HEK293 (cell line): Measurements from ENCODE around the gene ITGA4.

Experiments
- CTCF ChIA-PET: fragments of 350-600 bp; formaldehyde crosslinking; extraction: SDS; loops from one replicate; lab custom pipeline; 2021; ENCODE audit warnings: antibody characterized with exemption; lab: Yijun Ruan, JAX
- POLR2A ChIA-PET: fragments of 300-600 bp; formaldehyde crosslinking; extraction: SDS; loops from one replicate; lab custom pipeline; 2020; ENCODE audit warnings: antibody characterized with exemption, inconsistent platforms; lab: Yijun Ruan, JAX
- H3K27ac ChIP-seq: fragments of 200-500 bp; sonication (Bioruptor generic); 2 replicates; pipeline ENCODE4 v1.5.1; 2014; ENCODE audit warnings: low read depth, low read length, control low read depth, inconsistent platforms; ENCODE audit errors: extremely low read depth
- H3K36me3 ChIP-seq, 2 experiments: fragments of 200-500 bp in 1 of 2; sonication (Bioruptor generic) in 1 of 2; 1 replicate in 1 of 2; 2 replicates in 1 of 2; pipeline ENCODE4 v1.5.1; 2014 to 2017; ENCODE audit warnings: inconsistent platforms in 2 of 2, low read length in 2 of 2; ENCODE audit not compliant: control insufficient read depth in 2 of 2, insufficient read depth in 1 of 2
- H3K4me1 ChIP-seq: fragments of 200-500 bp; sonication (Bioruptor generic); 2 replicates; pipeline ENCODE4 v1.5.1; 2014; ENCODE audit warnings: mild to moderate bottlenecking, low read length, inconsistent platforms; ENCODE audit not compliant: control insufficient read depth, insufficient read depth
- H3K4me3 ChIP-seq: 2 replicates; pipeline ENCODE4 v1.5.1; 2011; ENCODE audit warnings: low read depth, mild to moderate bottlenecking, control low read depth, low read length, moderate library complexity
- H3K9me3 ChIP-seq: fragments of 200-500 bp; sonication (Bioruptor generic); 2 replicates; pipeline ENCODE4 v1.5.1; 2014; ENCODE audit warnings: low read depth, low read length, inconsistent platforms; ENCODE audit not compliant: control insufficient read depth, insufficient read depth
- EGR2 ChIP-seq: fragments of 450-650 bp; formaldehyde crosslinking; IDR thresholded peaks from 2 replicates; pipeline ENCODE4 v1.5.1; 2016; ENCODE audit warnings: low read depth, missing biosample characterization, missing genetic modification characterization
- GLI4 ChIP-seq: fragments of 450-650 bp; formaldehyde crosslinking; IDR thresholded peaks from 2 replicates; pipeline ENCODE4 v1.5.1; 2016; ENCODE audit warnings: missing biosample characterization, missing genetic modification characterization
- GLIS1 ChIP-seq: fragments of 450-650 bp; formaldehyde crosslinking; IDR thresholded peaks from 2 replicates; pipeline ENCODE4 v1.5.1; 2016; ENCODE audit warnings: missing biosample characterization, missing genetic modification characterization
- MEIS1 ChIP-seq: sonication (generic); formaldehyde crosslinking; IDR thresholded peaks from 2 replicates; pipeline ENCODE4 v1.8.1; 2022; ENCODE audit warnings: missing genetic modification reagents, mild to moderate bottlenecking, borderline replicate concordance
- SALL2 ChIP-seq: fragments of 450-650 bp; formaldehyde crosslinking; IDR thresholded peaks from 2 replicates; pipeline ENCODE4 v1.5.0; 2017; ENCODE audit warnings: missing biosample characterization, mild to moderate bottlenecking, missing genetic modification characterization, borderline replicate concordance
- ZBTB21 ChIP-seq: fragments of 450-650 bp; formaldehyde crosslinking; IDR thresholded peaks from 2 replicates; pipeline ENCODE4 v1.5.1; 2017; ENCODE audit warnings: missing biosample characterization, missing genetic modification characterization
- ZFHX2 ChIP-seq: fragments of 450-650 bp; formaldehyde crosslinking; conservative IDR thresholded peaks from 2 replicates; pipeline ENCODE4 v1.5.1; 2016; ENCODE audit warnings: missing biosample characterization, missing genetic modification characterization
- ZNF146 ChIP-seq: fragments of 450-650 bp; formaldehyde crosslinking; IDR thresholded peaks from 2 replicates; pipeline ENCODE4 v1.5.1; 2016; ENCODE audit warnings: missing biosample characterization, missing genetic modification characterization
- ZNF169 ChIP-seq: fragments of 450-650 bp; formaldehyde crosslinking; IDR thresholded peaks from 2 replicates; pipeline ENCODE4 v1.5.1; 2016; ENCODE audit warnings: missing biosample characterization, missing genetic modification characterization
- ZNF2 ChIP-seq: fragments of 450-650 bp; formaldehyde crosslinking; IDR thresholded peaks from 2 replicates; pipeline ENCODE4 v1.5.1; 2016; ENCODE audit warnings: missing biosample characterization, missing genetic modification characterization
- ZNF335 ChIP-seq: fragments of 450-650 bp; formaldehyde crosslinking; conservative IDR thresholded peaks from 2 replicates; pipeline ENCODE4 v1.5.1; 2016; ENCODE audit warnings: missing biosample characterization, missing genetic modification characterization
- ZNF510 ChIP-seq: fragments of 450-650 bp; formaldehyde crosslinking; IDR thresholded peaks from 2 replicates; pipeline ENCODE4 v1.5.1; 2018; ENCODE audit warnings: mild to moderate bottlenecking, missing genetic modification characterization, missing biosample characterization; ENCODE audit not compliant: insufficient replicate concordance
- ZNF76 ChIP-seq: fragments of 450-650 bp; formaldehyde crosslinking; IDR thresholded peaks from 2 replicates; pipeline ENCODE4; 2016; ENCODE audit warnings: low read depth, missing biosample characterization, missing genetic modification characterization, borderline replicate concordance
- ZNF791 ChIP-seq: fragments of 450-650 bp; formaldehyde crosslinking; IDR thresholded peaks from 2 replicates; pipeline ENCODE4 v1.5.1; 2016; ENCODE audit warnings: missing biosample characterization, missing genetic modification characterization
- ZNF843 ChIP-seq: fragments of 450-650 bp; formaldehyde crosslinking; IDR thresholded peaks from 2 replicates; pipeline ENCODE4 v1.5.1; 2016; ENCODE audit warnings: missing biosample characterization, missing genetic modification characterization
- TF ChIP-seq, protein P1 (sequence below): fragments of 450-650 bp; formaldehyde crosslinking; IDR thresholded peaks from 2 replicates; pipeline ENCODE4 v1.5.1; 2017; ENCODE audit warnings: missing biosample characterization, missing genetic modification characterization
- TF ChIP-seq, protein P2 (sequence below): fragments of 450-650 bp; formaldehyde crosslinking; IDR thresholded peaks from 2 replicates; pipeline ENCODE4 v1.5.1; 2016; ENCODE audit warnings: missing biosample characterization, missing genetic modification characterization
- TF ChIP-seq, protein P3 (sequence below): fragments of 450-650 bp; formaldehyde crosslinking; IDR thresholded peaks from 2 replicates; pipeline ENCODE4 v1.5.1; 2016; ENCODE audit warnings: missing biosample characterization, missing genetic modification characterization, borderline replicate concordance
- TF ChIP-seq, protein P4 (sequence below): fragments of 450-650 bp; formaldehyde crosslinking; IDR thresholded peaks from 2 replicates; pipeline ENCODE4 v1.5.1; 2016; ENCODE audit warnings: missing biosample characterization, missing genetic modification characterization, low read depth

ITGA4 gene

DNA sequence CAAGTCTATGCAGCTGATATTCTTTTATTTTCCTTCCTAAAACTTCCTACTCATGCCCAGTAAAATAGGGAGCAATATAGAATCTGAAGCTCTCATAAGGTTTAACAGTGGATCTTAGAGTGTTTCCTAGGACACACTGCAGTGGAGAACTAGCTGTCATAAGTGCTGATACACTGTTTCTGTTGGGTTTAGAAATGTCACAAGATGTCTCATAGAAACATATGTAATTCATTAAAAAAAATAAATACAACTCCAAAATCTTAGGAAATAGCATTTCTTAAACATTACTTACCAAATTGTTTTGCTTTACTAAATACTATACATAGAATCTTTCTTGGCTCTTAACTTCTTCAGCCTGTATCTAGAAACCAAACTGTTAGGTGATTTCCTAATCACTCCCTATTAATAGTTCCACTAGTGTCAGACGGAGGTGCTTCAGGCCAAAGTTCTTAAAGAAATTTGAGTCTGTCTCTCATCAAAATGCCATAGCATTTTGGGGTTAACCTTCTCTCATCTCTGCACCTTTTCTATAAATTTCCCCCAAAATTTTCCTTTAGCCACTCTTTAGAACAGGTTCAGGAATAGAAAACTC lies 106.0 kb downstream of the ITGA4 start (continued):
- TF ChIP-seq, protein P1, sequence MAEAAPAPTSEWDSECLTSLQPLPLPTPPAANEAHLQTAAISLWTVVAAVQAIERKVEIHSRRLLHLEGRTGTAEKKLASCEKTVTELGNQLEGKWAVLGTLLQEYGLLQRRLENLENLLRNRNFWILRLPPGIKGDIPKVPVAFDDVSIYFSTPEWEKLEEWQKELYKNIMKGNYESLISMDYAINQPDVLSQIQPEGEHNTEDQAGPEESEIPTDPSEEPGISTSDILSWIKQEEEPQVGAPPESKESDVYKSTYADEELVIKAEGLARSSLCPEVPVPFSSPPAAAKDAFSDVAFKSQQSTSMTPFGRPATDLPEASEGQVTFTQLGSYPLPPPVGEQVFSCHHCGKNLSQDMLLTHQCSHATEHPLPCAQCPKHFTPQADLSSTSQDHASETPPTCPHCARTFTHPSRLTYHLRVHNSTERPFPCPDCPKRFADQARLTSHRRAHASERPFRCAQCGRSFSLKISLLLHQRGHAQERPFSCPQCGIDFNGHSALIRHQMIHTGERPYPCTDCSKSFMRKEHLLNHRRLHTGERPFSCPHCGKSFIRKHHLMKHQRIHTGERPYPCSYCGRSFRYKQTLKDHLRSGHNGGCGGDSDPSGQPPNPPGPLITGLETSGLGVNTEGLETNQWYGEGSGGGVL (tag by site-specific recombination): no peak
- TF ChIP-seq GLI4 (tag by site-specific recombination) (no peak), EGR2 (tag by site-specific recombination) (no peak), ZNF510 (tag by site-specific recombination) (no peak), ZNF76 (tag by site-specific recombination) (no peak), ZNF169 (tag by site-specific recombination) (no peak), ZBTB21 (tag by site-specific recombination) (no peak), ZNF791 (tag by site-specific recombination) (no peak)

DNA sequence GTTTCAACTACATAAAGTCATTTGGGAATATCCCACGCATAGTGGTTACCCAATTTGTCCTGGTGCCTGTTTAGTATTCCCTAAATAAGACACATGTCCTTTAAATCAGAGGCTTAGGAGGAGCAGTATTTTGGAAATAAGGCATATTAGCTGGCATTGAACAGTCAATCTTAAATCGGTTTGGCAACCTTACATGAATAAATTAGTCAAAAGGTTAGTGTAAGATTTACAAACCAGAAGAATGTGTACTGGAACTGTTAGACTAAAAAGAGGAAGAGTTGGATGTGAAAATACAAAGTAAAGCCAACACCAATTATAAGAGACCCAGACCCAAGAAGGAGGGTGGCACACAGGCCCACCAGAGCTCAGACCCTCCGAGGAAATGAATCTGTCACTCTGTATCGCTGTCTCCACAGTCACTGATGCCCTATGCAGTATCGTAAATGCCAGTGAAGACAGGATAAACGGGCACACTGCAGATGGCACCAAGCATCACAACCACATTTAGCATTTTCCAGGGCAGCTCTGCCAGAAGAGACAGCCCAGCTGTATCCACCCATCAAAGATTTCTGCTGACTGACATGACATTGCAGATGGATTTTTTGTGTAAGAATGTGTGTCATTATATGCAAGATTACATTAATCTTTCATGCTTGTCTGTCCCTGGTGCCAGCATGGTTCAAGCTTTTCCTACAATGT lies 109.3 kb downstream of the ITGA4 start:
- Histone ChIP-seq H3K4me1 (no peaks in the 10 kb centered on the region), H3K4me3 (no peak overlapping the region), H3K9me3 (no peaks in the 10 kb centered on the region), H3K27ac (no peak overlapping the region), H3K36me3 (no peaks in the 10 kb centered on the region)
- TF ChIP-seq GLIS1: no peak
- TF ChIP-seq, protein P2, sequence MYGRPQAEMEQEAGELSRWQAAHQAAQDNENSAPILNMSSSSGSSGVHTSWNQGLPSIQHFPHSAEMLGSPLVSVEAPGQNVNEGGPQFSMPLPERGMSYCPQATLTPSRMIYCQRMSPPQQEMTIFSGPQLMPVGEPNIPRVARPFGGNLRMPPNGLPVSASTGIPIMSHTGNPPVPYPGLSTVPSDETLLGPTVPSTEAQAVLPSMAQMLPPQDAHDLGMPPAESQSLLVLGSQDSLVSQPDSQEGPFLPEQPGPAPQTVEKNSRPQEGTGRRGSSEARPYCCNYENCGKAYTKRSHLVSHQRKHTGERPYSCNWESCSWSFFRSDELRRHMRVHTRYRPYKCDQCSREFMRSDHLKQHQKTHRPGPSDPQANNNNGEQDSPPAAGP (tag by site-specific recombination): no peak
- no peak for TF ChIP-seq ZNF510 (tag by site-specific recombination)
- TF ChIP-seq ZNF2: no peak
- CTCF ChIA-PET: interaction anchor here (0.6 to 1.1 kb wide), 3 partner anchors 149 to 463 kb away, joined by 3 to 4 read pairs (median 4); no protein-coding TSS in a partner anchor
- POLR2A ChIA-PET: no interaction called here

DNA sequence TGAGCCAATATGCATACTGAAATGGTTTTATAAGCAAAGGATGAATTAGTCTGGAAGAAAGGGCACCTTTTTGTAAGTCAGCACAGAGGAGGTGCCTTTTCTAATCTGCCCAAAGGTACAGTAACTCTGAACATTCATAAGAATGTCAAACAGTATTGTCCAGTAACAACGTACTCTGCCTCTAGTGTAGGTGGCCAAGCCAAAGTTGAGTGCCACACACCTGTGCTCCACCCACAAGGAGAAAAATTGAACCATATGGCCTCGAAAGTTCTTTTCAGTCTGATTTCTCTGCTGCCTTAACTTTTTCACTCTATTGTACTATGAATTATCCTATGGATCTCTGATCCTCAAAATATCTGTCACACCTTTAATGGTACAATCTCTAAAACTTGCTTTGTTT lies 112.9 kb downstream of the ITGA4 start:
- Histone ChIP-seq H3K27ac (no peak overlapping the region), H3K4me3 (no peak overlapping the region), H3K36me3 (no peaks in the 10 kb centered on the region), H3K9me3 (no peaks in the 10 kb centered on the region), H3K4me1 (peaks cover 9% of the 10 kb centered on the region)
- POLR2A ChIA-PET: no interaction called here
- CTCF ChIA-PET: interaction anchor here (0.6 kb wide), 1 partner anchor 320 kb away, joined by 3 read pairs; no protein-coding TSS in a partner anchor
- TF ChIP-seq, protein P3, sequence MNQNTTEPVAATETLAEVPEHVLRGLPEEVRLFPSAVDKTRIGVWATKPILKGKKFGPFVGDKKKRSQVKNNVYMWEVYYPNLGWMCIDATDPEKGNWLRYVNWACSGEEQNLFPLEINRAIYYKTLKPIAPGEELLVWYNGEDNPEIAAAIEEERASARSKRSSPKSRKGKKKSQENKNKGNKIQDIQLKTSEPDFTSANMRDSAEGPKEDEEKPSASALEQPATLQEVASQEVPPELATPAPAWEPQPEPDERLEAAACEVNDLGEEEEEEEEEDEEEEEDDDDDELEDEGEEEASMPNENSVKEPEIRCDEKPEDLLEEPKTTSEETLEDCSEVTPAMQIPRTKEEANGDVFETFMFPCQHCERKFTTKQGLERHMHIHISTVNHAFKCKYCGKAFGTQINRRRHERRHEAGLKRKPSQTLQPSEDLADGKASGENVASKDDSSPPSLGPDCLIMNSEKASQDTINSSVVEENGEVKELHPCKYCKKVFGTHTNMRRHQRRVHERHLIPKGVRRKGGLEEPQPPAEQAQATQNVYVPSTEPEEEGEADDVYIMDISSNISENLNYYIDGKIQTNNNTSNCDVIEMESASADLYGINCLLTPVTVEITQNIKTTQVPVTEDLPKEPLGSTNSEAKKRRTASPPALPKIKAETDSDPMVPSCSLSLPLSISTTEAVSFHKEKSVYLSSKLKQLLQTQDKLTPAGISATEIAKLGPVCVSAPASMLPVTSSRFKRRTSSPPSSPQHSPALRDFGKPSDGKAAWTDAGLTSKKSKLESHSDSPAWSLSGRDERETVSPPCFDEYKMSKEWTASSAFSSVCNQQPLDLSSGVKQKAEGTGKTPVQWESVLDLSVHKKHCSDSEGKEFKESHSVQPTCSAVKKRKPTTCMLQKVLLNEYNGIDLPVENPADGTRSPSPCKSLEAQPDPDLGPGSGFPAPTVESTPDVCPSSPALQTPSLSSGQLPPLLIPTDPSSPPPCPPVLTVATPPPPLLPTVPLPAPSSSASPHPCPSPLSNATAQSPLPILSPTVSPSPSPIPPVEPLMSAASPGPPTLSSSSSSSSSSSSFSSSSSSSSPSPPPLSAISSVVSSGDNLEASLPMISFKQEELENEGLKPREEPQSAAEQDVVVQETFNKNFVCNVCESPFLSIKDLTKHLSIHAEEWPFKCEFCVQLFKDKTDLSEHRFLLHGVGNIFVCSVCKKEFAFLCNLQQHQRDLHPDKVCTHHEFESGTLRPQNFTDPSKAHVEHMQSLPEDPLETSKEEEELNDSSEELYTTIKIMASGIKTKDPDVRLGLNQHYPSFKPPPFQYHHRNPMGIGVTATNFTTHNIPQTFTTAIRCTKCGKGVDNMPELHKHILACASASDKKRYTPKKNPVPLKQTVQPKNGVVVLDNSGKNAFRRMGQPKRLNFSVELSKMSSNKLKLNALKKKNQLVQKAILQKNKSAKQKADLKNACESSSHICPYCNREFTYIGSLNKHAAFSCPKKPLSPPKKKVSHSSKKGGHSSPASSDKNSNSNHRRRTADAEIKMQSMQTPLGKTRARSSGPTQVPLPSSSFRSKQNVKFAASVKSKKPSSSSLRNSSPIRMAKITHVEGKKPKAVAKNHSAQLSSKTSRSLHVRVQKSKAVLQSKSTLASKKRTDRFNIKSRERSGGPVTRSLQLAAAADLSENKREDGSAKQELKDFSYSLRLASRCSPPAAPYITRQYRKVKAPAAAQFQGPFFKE: no peak
- TF ChIP-seq, protein P4, sequence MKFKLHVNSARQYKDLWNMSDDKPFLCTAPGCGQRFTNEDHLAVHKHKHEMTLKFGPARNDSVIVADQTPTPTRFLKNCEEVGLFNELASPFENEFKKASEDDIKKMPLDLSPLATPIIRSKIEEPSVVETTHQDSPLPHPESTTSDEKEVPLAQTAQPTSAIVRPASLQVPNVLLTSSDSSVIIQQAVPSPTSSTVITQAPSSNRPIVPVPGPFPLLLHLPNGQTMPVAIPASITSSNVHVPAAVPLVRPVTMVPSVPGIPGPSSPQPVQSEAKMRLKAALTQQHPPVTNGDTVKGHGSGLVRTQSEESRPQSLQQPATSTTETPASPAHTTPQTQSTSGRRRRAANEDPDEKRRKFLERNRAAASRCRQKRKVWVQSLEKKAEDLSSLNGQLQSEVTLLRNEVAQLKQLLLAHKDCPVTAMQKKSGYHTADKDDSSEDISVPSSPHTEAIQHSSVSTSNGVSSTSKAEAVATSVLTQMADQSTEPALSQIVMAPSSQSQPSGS: no peak
- TF ChIP-seq ZNF335: no peak
- TF ChIP-seq ZNF146 (tag by site-specific recombination): no peak
- no peak for TF ChIP-seq MEIS1 (CRISPR knock-in tag)
- TF ChIP-seq SALL2 (tag by site-specific recombination): no peak
- TF ChIP-seq ZFHX2 (tag by site-specific recombination): no peak
- no peak for TF ChIP-seq ZNF843 (tag by site-specific recombination)
